H9 (cell line): Measurements from ENCODE around the gene CAMTA1. TPM values are rescaled to one million over a fixed set of nuclear protein-coding genes. Genes with fewer than 3 reads are reported as not detected.

Source experiments
- DNase-seq: peaks from one replicate; pipeline ENCODE4 v3.0.0-alpha.2; 2017
- H2AFZ ChIP-seq: one replicate; pipeline ENCODE4 v1.6.1; 2013; ENCODE audit warnings: mild to moderate bottlenecking, low read length, control low read depth, moderate library complexity
- H2AK5ac ChIP-seq: 2 replicates; pipeline ENCODE4 v1.6.1; 2013; ENCODE audit warnings: low read length, control low read depth, mixed read lengths; ENCODE audit not compliant: insufficient read length
- H2BK120ac ChIP-seq: one replicate; pipeline ENCODE4 v1.6.1; 2013; ENCODE audit warnings: low read depth, mild to moderate bottlenecking, low read length, control low read depth, inconsistent platforms; ENCODE audit not compliant: poor library complexity, severe bottlenecking
- H2BK12ac ChIP-seq: 2 replicates; pipeline ENCODE4 v1.6.1; 2013; ENCODE audit warnings: low read length, control low read depth, mixed read lengths, low read depth; ENCODE audit not compliant: insufficient read length
- H2BK15ac ChIP-seq: 2 replicates; pipeline ENCODE4 v1.6.1; 2013; ENCODE audit warnings: low read depth, low read length, control low read depth
- H2BK20ac ChIP-seq: one replicate; pipeline ENCODE4 v1.6.1; 2013; ENCODE audit warnings: low read depth, mild to moderate bottlenecking, low read length, control low read depth, inconsistent platforms; ENCODE audit not compliant: poor library complexity, severe bottlenecking
- H2BK5ac ChIP-seq: 2 replicates; pipeline ENCODE4 v1.6.1; 2013; ENCODE audit warnings: low read length, control low read depth, mixed read lengths; ENCODE audit not compliant: insufficient read length
- H3K14ac ChIP-seq: 2 replicates; pipeline ENCODE4 v1.6.1; 2013; ENCODE audit warnings: low read length, control low read depth; ENCODE audit not compliant: insufficient read depth
- H3K18ac ChIP-seq: 2 replicates; pipeline ENCODE4 v1.6.1; 2013; ENCODE audit warnings: low read depth, mild to moderate bottlenecking, mixed read lengths, low read length, control low read depth; ENCODE audit not compliant: insufficient read length
- H3K23ac ChIP-seq: 2 replicates; pipeline ENCODE4 v1.6.1; 2013; ENCODE audit warnings: low read length, control low read depth, mixed read lengths, low read depth; ENCODE audit not compliant: insufficient read length
- H3K23me2 ChIP-seq: 2 replicates; pipeline ENCODE4 v1.6.1; 2013; ENCODE audit warnings: low read depth, mild to moderate bottlenecking, mixed read lengths, low read length, control low read depth; ENCODE audit not compliant: insufficient read length, poor library complexity, severe bottlenecking
- H3K27ac ChIP-seq: 2 replicates; pipeline ENCODE4 v1.5.1; 2013; ENCODE audit warnings: low read length, control low read depth, mixed read lengths, low read depth; ENCODE audit not compliant: insufficient read length
- H3K27me3 ChIP-seq: 2 replicates; pipeline ENCODE4 v1.6.1; 2013; ENCODE audit warnings: low read length, control low read depth, inconsistent platforms; ENCODE audit not compliant: insufficient read depth
- H3K4ac ChIP-seq: 2 replicates; pipeline ENCODE4 v1.6.1; 2013; ENCODE audit warnings: low read depth, mild to moderate bottlenecking, control low read depth, inconsistent platforms, low read length, moderate library complexity
- H3K4me1 ChIP-seq: 2 replicates; pipeline ENCODE4 v1.6.1; 2013; ENCODE audit warnings: low read length, control low read depth, inconsistent platforms; ENCODE audit not compliant: insufficient read depth
- H3K4me2 ChIP-seq: 2 replicates; pipeline ENCODE4 v1.6.1; 2013; ENCODE audit warnings: low read length, control low read depth, mixed read lengths; ENCODE audit not compliant: insufficient read length, insufficient read depth
- H3K56ac ChIP-seq: 2 replicates; pipeline ENCODE4 v1.6.1; 2013; ENCODE audit warnings: low read depth, mild to moderate bottlenecking, mixed read lengths, low read length, control low read depth; ENCODE audit not compliant: insufficient read length
- H3K79me1 ChIP-seq: 2 replicates; pipeline ENCODE4 v1.6.1; 2013; ENCODE audit warnings: low read depth, mild to moderate bottlenecking, moderate library complexity, low read length, control low read depth, inconsistent platforms; ENCODE audit not compliant: insufficient read depth, poor library complexity, severe bottlenecking
- H3K79me2 ChIP-seq: 2 replicates; pipeline ENCODE4 v1.6.1; 2013; ENCODE audit warnings: low read length, control low read depth, inconsistent platforms; ENCODE audit not compliant: insufficient read depth
- H3K9ac ChIP-seq: 2 replicates; pipeline ENCODE4 v1.6.1; 2013; ENCODE audit warnings: low read length, control low read depth, mixed read lengths; ENCODE audit not compliant: insufficient read length; ENCODE audit errors: extremely low read depth
- H3K9me3 ChIP-seq: one replicate; pipeline ENCODE4 v1.6.1; 2013; ENCODE audit warnings: low read depth, low read length, inconsistent platforms; ENCODE audit not compliant: control insufficient read depth
- H3T11ph ChIP-seq: one replicate; pipeline ENCODE4 v1.6.1; 2013; ENCODE audit warnings: mild to moderate bottlenecking, low read length, control low read depth, inconsistent platforms
- H4K20me1 ChIP-seq: one replicate; pipeline ENCODE4 v1.6.1; 2013; ENCODE audit not compliant: control insufficient read depth, insufficient read length, insufficient read depth
- H4K5ac ChIP-seq: 2 replicates; pipeline ENCODE4 v1.6.1; 2013; ENCODE audit warnings: low read depth, mild to moderate bottlenecking, mixed read lengths, low read length, control low read depth; ENCODE audit not compliant: insufficient read length
- H4K8ac ChIP-seq: replicated peaks from 2 replicates; pipeline ENCODE4 v1.6.1; 2013; ENCODE audit warnings: low read length, control low read depth, mixed read lengths, low read depth; ENCODE audit not compliant: insufficient read length
- H4K91ac ChIP-seq: 2 replicates; pipeline ENCODE4 v1.6.1; 2013; ENCODE audit warnings: low read depth, mild to moderate bottlenecking, moderate library complexity, mixed read lengths, low read length, control low read depth; ENCODE audit not compliant: insufficient read length
- H3K27ac Mint-ChIP-seq, 3 experiments: 2 replicates in 2 of 3; 3 replicates in 1 of 3; pipeline ENCODE4 v1.8.0; 2020 to 2021; ENCODE audit warnings: mixed read lengths in 3 of 3, mild to moderate bottlenecking in 1 of 3, moderate library complexity in 1 of 3
- H3K27me3 Mint-ChIP-seq: 2 replicates; pipeline ENCODE4 v1.8.0; 2021; ENCODE audit warnings: low read depth, mild to moderate bottlenecking, moderate library complexity, mixed read lengths
- H3K36me3 Mint-ChIP-seq, 3 experiments: 2 replicates in 2 of 3; 3 replicates in 1 of 3; pipeline ENCODE4 v1.8.0; 2020 to 2021; ENCODE audit warnings: low read depth in 3 of 3, mixed read lengths in 3 of 3; ENCODE audit not compliant: insufficient read depth in 1 of 3
- H3K4me1 Mint-ChIP-seq, 2 experiments: 2 replicates each; pipeline ENCODE4 v1.8.0; 2020; ENCODE audit warnings: mixed read lengths in 2 of 2
- H3K4me3 Mint-ChIP-seq, 2 experiments: 2 replicates in 1 of 2; 3 replicates in 1 of 2; pipeline ENCODE4 v1.8.0; 2020 to 2021; ENCODE audit warnings: mild to moderate bottlenecking in 2 of 2, mixed read lengths in 2 of 2, moderate library complexity in 1 of 2
- H3K9me3 Mint-ChIP-seq, 2 experiments: 2 replicates in 1 of 2; 3 replicates in 1 of 2; pipeline ENCODE4 v1.8.0; 2020; ENCODE audit warnings: mild to moderate bottlenecking in 2 of 2, mixed read lengths in 2 of 2, moderate library complexity in 1 of 2
- WGBS: extraction: QIAGEN DNeasy Blood & Tissue Kit; methylation state at CpG from one replicate; pipeline ENCODE4 v1.1.7; 2013; ENCODE audit warnings: missing lambda C conversion rate, low lambda C conversion rate, mixed read lengths; ENCODE audit not compliant: insufficient read length; ENCODE audit errors: extremely low coverage; 5-methylcytosine and 5-hydroxymethylcytosine counted together
- total RNA-seq: library from RNA; stranded (reverse); gene quantifications from 2 replicates; pipeline ENCODE4 v1.2.1, GENCODE V29; 2021
- TF ChIP-seq, protein P1 (sequence below): fragments of 200-600 bp; sonication (generic); conservative IDR thresholded peaks from 3 replicates; pipeline ENCODE4 v1.8.0; 2021; ENCODE audit warnings: antibody characterized with exemption, mild to moderate bottlenecking

Gene CAMTA1
- total RNA-seq, 1 experiment from 2014 or later: 115 TPM

DNA sequence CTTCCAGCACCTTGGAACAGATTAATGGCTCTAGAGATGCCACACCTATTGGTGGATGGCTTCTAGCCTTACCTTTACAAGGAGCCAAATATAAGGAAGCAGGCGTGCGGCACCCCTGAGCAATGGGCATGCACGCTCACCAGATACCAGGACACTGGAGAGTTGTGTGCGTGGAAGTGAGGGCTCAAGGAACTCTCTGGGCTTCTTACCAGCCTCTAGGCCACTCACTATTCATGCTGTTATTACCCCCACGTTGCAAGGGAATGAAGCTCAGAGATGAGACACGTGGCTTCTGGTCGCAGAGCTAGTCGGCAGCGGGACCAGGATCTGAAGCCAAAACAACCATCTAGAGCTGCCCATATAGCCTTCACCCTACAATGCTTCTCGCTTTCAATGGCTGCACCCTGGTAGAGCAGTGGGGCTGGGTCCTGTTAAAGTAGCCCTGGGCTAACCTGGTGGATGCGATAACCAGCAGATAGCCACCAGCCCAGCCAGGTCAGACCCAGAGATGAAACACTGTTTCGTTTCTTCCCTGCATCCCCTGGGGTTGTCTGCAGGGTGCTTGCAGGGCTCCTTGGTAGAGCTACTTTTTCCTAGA lies 589.4 kb downstream of the CAMTA1 start:
- H4K5ac ChIP-seq: no peak overlapping the region
- no CpG with 5 or more reads among the region's 12 CpGs for WGBS
- H3K27ac Mint-ChIP-seq: no peak overlapping the region
- DNase-seq: peak; percentile 17
- H2BK120ac ChIP-seq: no peak overlapping the region
- no peak overlapping the region for H2BK20ac ChIP-seq
- H3K79me2 ChIP-seq: no peaks in the 10 kb centered on the region
- TF ChIP-seq, protein P1, sequence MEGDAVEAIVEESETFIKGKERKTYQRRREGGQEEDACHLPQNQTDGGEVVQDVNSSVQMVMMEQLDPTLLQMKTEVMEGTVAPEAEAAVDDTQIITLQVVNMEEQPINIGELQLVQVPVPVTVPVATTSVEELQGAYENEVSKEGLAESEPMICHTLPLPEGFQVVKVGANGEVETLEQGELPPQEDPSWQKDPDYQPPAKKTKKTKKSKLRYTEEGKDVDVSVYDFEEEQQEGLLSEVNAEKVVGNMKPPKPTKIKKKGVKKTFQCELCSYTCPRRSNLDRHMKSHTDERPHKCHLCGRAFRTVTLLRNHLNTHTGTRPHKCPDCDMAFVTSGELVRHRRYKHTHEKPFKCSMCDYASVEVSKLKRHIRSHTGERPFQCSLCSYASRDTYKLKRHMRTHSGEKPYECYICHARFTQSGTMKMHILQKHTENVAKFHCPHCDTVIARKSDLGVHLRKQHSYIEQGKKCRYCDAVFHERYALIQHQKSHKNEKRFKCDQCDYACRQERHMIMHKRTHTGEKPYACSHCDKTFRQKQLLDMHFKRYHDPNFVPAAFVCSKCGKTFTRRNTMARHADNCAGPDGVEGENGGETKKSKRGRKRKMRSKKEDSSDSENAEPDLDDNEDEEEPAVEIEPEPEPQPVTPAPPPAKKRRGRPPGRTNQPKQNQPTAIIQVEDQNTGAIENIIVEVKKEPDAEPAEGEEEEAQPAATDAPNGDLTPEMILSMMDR: no peak
- H3K23ac ChIP-seq: no peak overlapping the region
- no peaks in the 10 kb centered on the region for H3K9me3 ChIP-seq
- H3K9ac ChIP-seq: no peak overlapping the region
- no peaks in the 10 kb centered on the region for H3K27me3 ChIP-seq
- no peak overlapping the region for H2BK15ac ChIP-seq
- H3K4ac ChIP-seq: no peak overlapping the region
- H3K23me2 ChIP-seq: no peaks in the 10 kb centered on the region
- no peak overlapping the region for H3K18ac ChIP-seq
- no peak overlapping the region for H2BK12ac ChIP-seq
- H3K79me1 ChIP-seq: no peaks in the 10 kb centered on the region
- no peak overlapping the region for H4K91ac ChIP-seq
- peaks cover 2% of the 10 kb centered on the region; the same call in 1 of the 2 replicates for H3K4me1 ChIP-seq
- no peak overlapping the region for H2AFZ ChIP-seq
- H3K9me3 Mint-ChIP-seq: no peaks in the 10 kb centered on the region
- no peak overlapping the region for H2BK5ac ChIP-seq
- H3K56ac ChIP-seq: no peak overlapping the region
- peaks cover 3% of the 10 kb centered on the region for H3K27me3 Mint-ChIP-seq
- H3K27ac ChIP-seq: no peak overlapping the region
- no peak overlapping the region for H3T11ph ChIP-seq
- H3K36me3 Mint-ChIP-seq: no peaks in the 10 kb centered on the region
- no peak overlapping the region for H3K4me3 Mint-ChIP-seq
- H4K20me1 ChIP-seq: no peaks in the 10 kb centered on the region
- no peak overlapping the region for H4K8ac ChIP-seq
- H2AK5ac ChIP-seq: no peak overlapping the region
- no peak overlapping the region for H3K4me2 ChIP-seq
- no peak overlapping the region for H3K14ac ChIP-seq
- H3K4me1 Mint-ChIP-seq: peaks cover 29 to 37% of the 10 kb centered on the region in 2 experiments
